Measurements from ENCODE around the gene ABCG2.

DNA sequence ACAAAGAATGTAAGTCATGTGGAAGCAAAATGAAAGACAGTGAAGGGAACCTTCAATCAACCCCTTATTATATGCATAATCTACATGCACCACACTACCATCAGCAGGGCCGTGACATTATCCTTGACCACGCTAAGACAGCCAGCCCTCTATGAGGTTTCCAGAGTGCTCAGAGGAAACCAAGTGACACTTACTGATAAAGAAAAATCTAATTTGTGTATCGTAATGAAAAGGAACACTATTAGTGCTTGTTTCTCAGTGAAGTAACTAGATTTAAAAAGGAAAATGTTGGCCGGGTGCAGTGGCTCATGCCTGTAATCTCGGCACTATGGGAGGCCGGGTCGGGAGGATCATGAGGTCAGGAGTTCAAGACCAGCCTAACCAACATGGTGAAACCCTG lies 56.4 kb downstream of the ABCG2 start:
- TF ChIP-seq, protein P1, sequence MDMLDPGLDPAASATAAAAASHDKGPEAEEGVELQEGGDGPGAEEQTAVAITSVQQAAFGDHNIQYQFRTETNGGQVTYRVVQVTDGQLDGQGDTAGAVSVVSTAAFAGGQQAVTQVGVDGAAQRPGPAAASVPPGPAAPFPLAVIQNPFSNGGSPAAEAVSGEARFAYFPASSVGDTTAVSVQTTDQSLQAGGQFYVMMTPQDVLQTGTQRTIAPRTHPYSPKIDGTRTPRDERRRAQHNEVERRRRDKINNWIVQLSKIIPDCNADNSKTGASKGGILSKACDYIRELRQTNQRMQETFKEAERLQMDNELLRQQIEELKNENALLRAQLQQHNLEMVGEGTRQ (IDR thresholded peaks at IDR 0.05; ENCODE audit: borderline replicate concordance, low read depth, low read length), result no peak
- no peak for TF ChIP-seq CTCF (IDR thresholded peaks at IDR 0.05)
- TF ChIP-seq EZH2phosphoT487 (IDR thresholded peaks at IDR 0.05; ENCODE audit: borderline replicate concordance, low read depth), result no peak
- TF ChIP-seq MAX (IDR thresholded peaks at IDR 0.05; ENCODE audit: low read depth), result no peak
- TF ChIP-seq, protein P2, sequence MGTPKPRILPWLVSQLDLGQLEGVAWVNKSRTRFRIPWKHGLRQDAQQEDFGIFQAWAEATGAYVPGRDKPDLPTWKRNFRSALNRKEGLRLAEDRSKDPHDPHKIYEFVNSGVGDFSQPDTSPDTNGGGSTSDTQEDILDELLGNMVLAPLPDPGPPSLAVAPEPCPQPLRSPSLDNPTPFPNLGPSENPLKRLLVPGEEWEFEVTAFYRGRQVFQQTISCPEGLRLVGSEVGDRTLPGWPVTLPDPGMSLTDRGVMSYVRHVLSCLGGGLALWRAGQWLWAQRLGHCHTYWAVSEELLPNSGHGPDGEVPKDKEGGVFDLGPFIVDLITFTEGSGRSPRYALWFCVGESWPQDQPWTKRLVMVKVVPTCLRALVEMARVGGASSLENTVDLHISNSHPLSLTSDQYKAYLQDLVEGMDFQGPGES (IDR thresholded peaks at IDR 0.05; ENCODE audit: low read depth, low read length), result no peak
- TF ChIP-seq JUND (IDR thresholded peaks at IDR 0.05), result no peak
- TF ChIP-seq TCF12 (IDR thresholded peaks at IDR 0.05), result no peak
- TF ChIP-seq RFX5 (IDR thresholded peaks at IDR 0.05; ENCODE audit: low read length), result no peak
- TF ChIP-seq EP300 (IDR thresholded peaks at IDR 0.05; ENCODE audit: borderline replicate concordance in 1 of 2, low read depth in 1 of 2, low read length in 1 of 2), result peak in 1 of 2 experiments; percentile 21; a peak in 1 of 4 replicates
- TF ChIP-seq, protein P3, sequence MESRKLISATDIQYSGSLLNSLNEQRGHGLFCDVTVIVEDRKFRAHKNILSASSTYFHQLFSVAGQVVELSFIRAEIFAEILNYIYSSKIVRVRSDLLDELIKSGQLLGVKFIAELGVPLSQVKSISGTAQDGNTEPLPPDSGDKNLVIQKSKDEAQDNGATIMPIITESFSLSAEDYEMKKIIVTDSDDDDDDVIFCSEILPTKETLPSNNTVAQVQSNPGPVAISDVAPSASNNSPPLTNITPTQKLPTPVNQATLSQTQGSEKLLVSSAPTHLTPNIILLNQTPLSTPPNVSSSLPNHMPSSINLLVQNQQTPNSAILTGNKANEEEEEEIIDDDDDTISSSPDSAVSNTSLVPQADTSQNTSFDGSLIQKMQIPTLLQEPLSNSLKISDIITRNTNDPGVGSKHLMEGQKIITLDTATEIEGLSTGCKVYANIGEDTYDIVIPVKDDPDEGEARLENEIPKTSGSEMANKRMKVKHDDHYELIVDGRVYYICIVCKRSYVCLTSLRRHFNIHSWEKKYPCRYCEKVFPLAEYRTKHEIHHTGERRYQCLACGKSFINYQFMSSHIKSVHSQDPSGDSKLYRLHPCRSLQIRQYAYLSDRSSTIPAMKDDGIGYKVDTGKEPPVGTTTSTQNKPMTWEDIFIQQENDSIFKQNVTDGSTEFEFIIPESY (IDR thresholded peaks at IDR 0.05; ENCODE audit: borderline replicate concordance, low read depth), result no peak
